ENCODE results near the gene CPED1. TPM values are rescaled to one million over a fixed set of nuclear protein-coding genes. Genes with fewer than 3 reads are reported as not detected.
A peak's percentile ranks its signal among the peaks of the same experiment; 100 is the strongest.

CPED1 gene
- total and polyA plus RNA-seq, 3 experiments from 2014 or later, result 0.09 to 0.27 TPM; not detected in 1

- Mint-ChIP-seq H3K4me1 (peaks cover 4 to 7% (median 5%) of the 10 kb centered on the region in 3 donors), H3K4me3 (no peak overlapping the region), H3K9me3 (no peaks in the 10 kb centered on the region), H3K27me3 (peaks cover 28 to 37% of the 10 kb centered on the region in 2 donors), H3K27ac (no peak overlapping the region), H3K36me3 (no peaks in the 10 kb centered on the region)
- Histone ChIP-seq H3K27ac (ENCODE audit: low read depth, low read length) (no peak overlapping the region), H3K4me1 (ENCODE audit: insufficient read depth, low read length) (no peaks in the 10 kb centered on the region), H3K9me3 (ENCODE audit: low read length) (no peaks in the 10 kb centered on the region), H3K36me3 (ENCODE audit: insufficient read depth, low read length) (no peaks in the 10 kb centered on the region), H3K27me3 (ENCODE audit: insufficient read depth, low read length, poor library complexity, severe bottlenecking) (peaks cover 9% of the 10 kb centered on the region), H3K4me3 (ENCODE audit: low read length) (no peak overlapping the region)
- POLR2A ChIA-PET, result no interaction called here
- CTCF ChIA-PET, result no interaction called here
- DNase-seq, result no peak
Measured at GRCh38 chr7:121323515-121324302, 335.2 kb downstream of the CPED1 start.

DNA sequence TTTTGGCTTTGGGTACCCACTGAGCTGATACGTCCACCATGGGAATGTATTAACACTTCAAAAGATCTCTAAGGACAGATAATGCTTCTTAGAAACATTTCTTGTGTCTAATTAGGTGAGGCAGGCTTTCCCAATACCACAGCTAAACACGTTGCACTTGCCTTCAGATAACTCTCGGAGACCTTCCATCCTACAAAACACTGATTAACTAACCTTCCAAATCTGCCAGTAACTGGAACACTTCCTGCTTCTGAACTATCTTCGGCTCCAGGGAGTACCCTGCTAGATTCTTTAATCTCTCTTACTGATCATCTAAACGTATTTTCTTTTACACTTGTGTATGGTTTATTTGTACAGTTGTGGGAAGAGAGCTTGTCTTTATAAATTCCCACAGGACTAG, 339.2 kb downstream of the CPED1 start:
- H3K4me3 ChIP-seq (ENCODE audit: low read length), result no peak overlapping the region
- no peaks in the 10 kb centered on the region for H3K36me3 Mint-ChIP-seq
- no peaks in the 10 kb centered on the region for H3K9me3 ChIP-seq (ENCODE audit: low read length)
- ChIA-PET CTCF (no interaction called here), POLR2A (no interaction called here)
- peaks cover 8% of the 10 kb centered on the region for H3K4me1 ChIP-seq (ENCODE audit: insufficient read depth, low read length)
- H3K27ac ChIP-seq (ENCODE audit: low read depth, low read length), result no peak overlapping the region
- H3K27ac Mint-ChIP-seq, result no peak overlapping the region
- H3K4me1 Mint-ChIP-seq, result peaks cover 20 to 26% (median 24%) of the 10 kb centered on the region in 3 donors
- H3K36me3 ChIP-seq (ENCODE audit: insufficient read depth, low read length), result no peaks in the 10 kb centered on the region
- H3K27me3 Mint-ChIP-seq, result peaks cover 60 to 72% of the 10 kb centered on the region in 2 donors
- no peaks in the 10 kb centered on the region for H3K9me3 Mint-ChIP-seq
- peaks cover 36% of the 10 kb centered on the region for H3K27me3 ChIP-seq (ENCODE audit: insufficient read depth, low read length, poor library complexity, severe bottlenecking)
- DNase-seq, result no peak
- no peak overlapping the region for H3K4me3 Mint-ChIP-seq

DNA sequence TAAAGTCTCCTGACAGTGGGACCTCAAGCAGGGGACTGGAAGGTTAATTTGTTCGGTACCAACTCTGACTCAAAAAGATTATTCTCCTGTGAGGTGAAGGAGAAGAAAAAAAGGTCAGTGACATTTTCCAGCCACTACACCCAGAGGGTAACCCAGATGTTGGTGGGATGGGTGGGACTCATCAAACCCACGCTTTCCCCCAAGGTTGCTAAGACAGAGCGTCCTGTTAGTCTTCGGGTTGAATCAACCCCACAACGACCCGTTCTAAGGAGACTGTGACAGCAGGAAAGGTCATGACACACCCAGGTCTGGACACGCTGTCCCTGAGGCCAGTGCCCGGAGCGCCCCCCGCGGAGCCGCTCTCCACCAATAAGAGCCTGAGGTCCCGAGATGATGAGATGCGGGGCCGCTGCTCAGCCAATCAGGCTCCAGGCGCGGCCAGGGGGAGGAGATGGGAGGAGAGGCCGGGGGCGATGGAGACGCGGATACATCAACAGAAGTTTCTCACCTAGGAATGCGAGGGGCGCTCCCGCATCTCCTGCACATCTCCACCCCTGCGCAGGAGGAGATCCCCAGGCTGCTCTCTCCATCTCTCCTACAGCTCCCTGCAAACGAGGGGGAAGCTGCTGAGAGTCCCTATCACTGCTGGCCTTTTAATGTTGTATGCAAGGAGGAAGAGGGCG, 340.1 kb downstream of the CPED1 start, which contains the start of gene WNT16:
TSS of gene WNT16 (plus strand) at position 493 of the 683 bp plus-strand sequence. CDS start 293 bp downstream, outside the sequence.
- Histone ChIP-seq H3K4me3 (ENCODE audit: low read length) (no peak within 1 kb of the TSS), H3K27me3 (ENCODE audit: insufficient read depth, low read length, poor library complexity, severe bottlenecking) (peaks cover 36% of the 10 kb centered on the region), H3K4me1 (ENCODE audit: insufficient read depth, low read length) (peaks cover 8% of the 10 kb centered on the region), H3K36me3 (ENCODE audit: insufficient read depth, low read length) (no peaks in the 10 kb centered on the region), H3K9me3 (ENCODE audit: low read length) (no peaks in the 10 kb centered on the region), H3K27ac (ENCODE audit: low read depth, low read length) (no peak within 1 kb of the TSS)
- H3K27me3 Mint-ChIP-seq, result peaks cover 60 to 72% of the 10 kb centered on the region in 2 donors
- peak within 1 kb of the TSS in 2 of 8 donors; percentile 61 to 71 for H3K27ac Mint-ChIP-seq
- ChIA-PET POLR2A (no interaction called here), CTCF (no interaction called here)
- H3K4me1 Mint-ChIP-seq, result peaks cover 20 to 26% (median 24%) of the 10 kb centered on the region in 3 donors
- H3K36me3 Mint-ChIP-seq, result no peaks in the 10 kb centered on the region
- no peaks in the 10 kb centered on the region for H3K9me3 Mint-ChIP-seq
- DNase-seq, result no peak
- peak within 1 kb of the TSS in 6 of 7 donors; percentile 23 to 82 (median 68) for H3K4me3 Mint-ChIP-seq

DNA sequence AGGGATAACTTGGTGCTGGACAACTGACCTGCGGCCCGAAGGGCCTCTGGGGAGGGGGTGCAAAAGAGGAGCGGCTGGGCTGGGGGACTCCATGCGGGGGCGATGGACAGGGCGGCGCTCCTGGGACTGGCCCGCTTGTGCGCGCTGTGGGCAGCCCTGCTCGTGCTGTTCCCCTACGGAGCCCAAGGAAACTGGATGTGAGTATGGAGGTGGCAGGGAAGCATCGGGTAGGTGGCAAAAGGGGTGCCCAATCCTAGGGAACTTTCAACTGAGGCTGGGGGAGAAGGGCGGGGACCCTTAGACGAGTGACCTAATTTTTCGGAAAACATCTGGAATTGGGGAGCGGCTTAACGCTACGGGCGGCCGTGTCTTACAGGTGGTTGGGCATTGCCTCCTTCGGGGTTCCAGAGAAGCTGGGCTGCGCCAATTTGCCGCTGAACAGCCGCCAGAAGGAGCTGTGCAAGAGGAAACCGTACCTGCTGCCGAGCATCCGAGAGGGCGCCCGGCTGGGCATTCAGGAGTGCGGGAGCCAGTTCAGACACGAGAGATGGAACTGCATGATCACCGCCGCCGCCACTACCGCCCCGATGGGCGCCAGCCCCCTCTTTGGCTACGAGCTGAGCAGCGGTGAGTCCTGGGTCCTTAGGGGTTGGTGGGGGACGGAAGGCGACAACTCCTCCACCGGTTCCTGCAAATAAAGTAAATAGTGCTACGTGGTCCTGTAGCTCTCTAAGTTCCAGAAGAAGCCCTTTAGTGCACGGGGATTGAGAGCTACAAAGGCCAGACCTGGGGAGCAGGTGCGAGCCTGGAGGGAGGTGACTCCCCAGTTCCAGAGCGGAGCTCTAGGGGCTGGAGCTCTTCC, 340.9 kb downstream of the CPED1 start:
- no peaks in the 10 kb centered on the region for H3K36me3 Mint-ChIP-seq
- no peak for DNase-seq
- no peaks in the 10 kb centered on the region for H3K9me3 Mint-ChIP-seq
- Histone ChIP-seq H3K4me1 (ENCODE audit: insufficient read depth, low read length) (peaks cover 8% of the 10 kb centered on the region), H3K27me3 (ENCODE audit: insufficient read depth, low read length, poor library complexity, severe bottlenecking) (peaks cover 36% of the 10 kb centered on the region), H3K27ac (ENCODE audit: low read depth, low read length) (no peak overlapping the region), H3K4me3 (ENCODE audit: low read length) (no peak overlapping the region), H3K36me3 (ENCODE audit: insufficient read depth, low read length) (no peaks in the 10 kb centered on the region), H3K9me3 (ENCODE audit: low read length) (no peaks in the 10 kb centered on the region)
- peak overlapping the region; percentile 23 to 82 (median 64) for H3K4me3 Mint-ChIP-seq
- ChIA-PET POLR2A (no interaction called here), CTCF (no interaction called here)
- H3K4me1 Mint-ChIP-seq, result peaks cover 20 to 26% (median 24%) of the 10 kb centered on the region in 3 donors
- peak overlapping the region in 2 of 8 donors; percentile 61 to 71 for H3K27ac Mint-ChIP-seq
- peaks cover 60 to 78% of the 10 kb centered on the region in 2 donors for H3K27me3 Mint-ChIP-seq

- H3K27ac Mint-ChIP-seq, result peak overlapping the region in 1 of 8 donors; percentile 15
- CTCF ChIA-PET, result no interaction called here
- H3K9me3 ChIP-seq (ENCODE audit: low read length), result no peaks in the 10 kb centered on the region
- H3K27ac ChIP-seq (ENCODE audit: low read depth, low read length), result no peak overlapping the region
- no peaks in the 10 kb centered on the region for H3K36me3 Mint-ChIP-seq
- POLR2A ChIA-PET, result interaction anchor here (0.6 kb wide), 1 partner anchor 18 kb away, joined by 4 read pairs; no protein-coding TSS in a partner anchor
- peaks cover 8% of the 10 kb centered on the region for H3K4me1 ChIP-seq (ENCODE audit: insufficient read depth, low read length)
- H3K4me3 Mint-ChIP-seq, result peak overlapping the region; percentile 30 to 82 (median 64)
- no peak for DNase-seq
- peaks cover 38% of the 10 kb centered on the region for H3K27me3 ChIP-seq (ENCODE audit: insufficient read depth, low read length, poor library complexity, severe bottlenecking)
- no peak overlapping the region for H3K4me3 ChIP-seq (ENCODE audit: low read length)
- H3K4me1 Mint-ChIP-seq, result peaks cover 20 to 26% (median 24%) of the 10 kb centered on the region in 3 donors
- no peaks in the 10 kb centered on the region for H3K9me3 Mint-ChIP-seq
- peaks cover 58 to 84% of the 10 kb centered on the region in 2 donors for H3K27me3 Mint-ChIP-seq
- H3K36me3 ChIP-seq (ENCODE audit: insufficient read depth, low read length), result no peaks in the 10 kb centered on the region
Measured at GRCh38 chr7:121330053-121330833, 341.7 kb downstream of the CPED1 start.

DNA sequence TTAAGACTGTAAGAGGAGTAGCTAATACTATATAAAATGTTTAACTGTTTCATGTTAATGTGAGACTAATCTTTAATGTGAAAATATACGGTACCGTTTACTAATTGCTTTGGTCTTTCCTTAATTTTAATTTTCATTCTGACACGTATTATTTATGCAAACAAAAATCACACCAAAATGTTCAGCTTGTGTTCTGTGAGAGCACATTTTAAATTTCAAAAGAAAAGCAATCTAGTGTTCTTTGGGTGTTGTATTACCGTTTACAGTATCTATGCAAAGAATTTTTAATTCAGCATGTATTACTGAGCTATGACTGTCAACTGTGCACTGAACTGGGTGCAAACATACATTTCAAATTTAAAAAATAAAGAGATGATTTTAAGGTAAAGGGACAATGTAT, 342.5 kb downstream of the CPED1 start:
- Histone ChIP-seq H3K4me1 (ENCODE audit: insufficient read depth, low read length) (peaks cover 8% of the 10 kb centered on the region), H3K4me3 (ENCODE audit: low read length) (no peak overlapping the region), H3K27ac (ENCODE audit: low read depth, low read length) (no peak overlapping the region), H3K36me3 (ENCODE audit: insufficient read depth, low read length) (no peaks in the 10 kb centered on the region), H3K9me3 (ENCODE audit: low read length) (no peaks in the 10 kb centered on the region), H3K27me3 (ENCODE audit: insufficient read depth, low read length, poor library complexity, severe bottlenecking) (peaks cover 41% of the 10 kb centered on the region)
- POLR2A ChIA-PET, result interaction anchor here (0.6 kb wide), 1 partner anchor 18 kb away, joined by 4 read pairs; no protein-coding TSS in a partner anchor
- Mint-ChIP-seq H3K4me3 (peak overlapping the region in 1 of 7 donors; percentile 1), H3K27me3 (peaks cover 52 to 79% of the 10 kb centered on the region in 2 donors), H3K27ac (peak overlapping the region in 1 of 8 donors; percentile 8), H3K4me1 (peaks cover 20 to 26% (median 24%) of the 10 kb centered on the region in 3 donors), H3K9me3 (no peaks in the 10 kb centered on the region), H3K36me3 (no peaks in the 10 kb centered on the region)
- no peak for DNase-seq
- CTCF ChIA-PET, result no interaction called here

DNA sequence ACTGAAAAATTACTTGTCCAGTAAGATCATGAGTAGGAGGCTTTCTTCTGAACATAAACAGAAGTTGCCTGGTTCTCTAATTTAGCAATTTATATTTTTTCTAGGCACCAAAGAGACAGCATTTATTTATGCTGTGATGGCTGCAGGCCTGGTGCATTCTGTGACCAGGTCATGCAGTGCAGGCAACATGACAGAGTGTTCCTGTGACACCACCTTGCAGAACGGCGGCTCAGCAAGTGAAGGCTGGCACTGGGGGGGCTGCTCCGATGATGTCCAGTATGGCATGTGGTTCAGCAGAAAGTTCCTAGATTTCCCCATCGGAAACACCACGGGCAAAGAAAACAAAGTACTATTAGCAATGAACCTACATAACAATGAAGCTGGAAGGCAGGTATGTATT, 343.1 kb downstream of the CPED1 start:
- Mint-ChIP-seq H3K27me3 (peaks cover 49 to 73% of the 10 kb centered on the region in 2 donors), H3K36me3 (no peaks in the 10 kb centered on the region), H3K9me3 (no peaks in the 10 kb centered on the region), H3K4me3 (no peak overlapping the region), H3K4me1 (peaks cover 20 to 26% (median 24%) of the 10 kb centered on the region in 3 donors), H3K27ac (peak overlapping the region in 1 of 8 donors; percentile 8)
- Histone ChIP-seq H3K27ac (ENCODE audit: low read depth, low read length) (no peak overlapping the region), H3K27me3 (ENCODE audit: insufficient read depth, low read length, poor library complexity, severe bottlenecking) (peaks cover 41% of the 10 kb centered on the region), H3K4me3 (ENCODE audit: low read length) (no peak overlapping the region), H3K4me1 (ENCODE audit: insufficient read depth, low read length) (peaks cover 8% of the 10 kb centered on the region), H3K9me3 (ENCODE audit: low read length) (no peaks in the 10 kb centered on the region), H3K36me3 (ENCODE audit: insufficient read depth, low read length) (no peaks in the 10 kb centered on the region)
- ChIA-PET CTCF (no interaction called here), POLR2A (no interaction called here)
- DNase-seq, result no peak

Data from CD8-positive, alpha-beta memory T cell (primary cell).